ENCODE data around the gene KIAA0513.

KIAA0513 gene

DNA sequence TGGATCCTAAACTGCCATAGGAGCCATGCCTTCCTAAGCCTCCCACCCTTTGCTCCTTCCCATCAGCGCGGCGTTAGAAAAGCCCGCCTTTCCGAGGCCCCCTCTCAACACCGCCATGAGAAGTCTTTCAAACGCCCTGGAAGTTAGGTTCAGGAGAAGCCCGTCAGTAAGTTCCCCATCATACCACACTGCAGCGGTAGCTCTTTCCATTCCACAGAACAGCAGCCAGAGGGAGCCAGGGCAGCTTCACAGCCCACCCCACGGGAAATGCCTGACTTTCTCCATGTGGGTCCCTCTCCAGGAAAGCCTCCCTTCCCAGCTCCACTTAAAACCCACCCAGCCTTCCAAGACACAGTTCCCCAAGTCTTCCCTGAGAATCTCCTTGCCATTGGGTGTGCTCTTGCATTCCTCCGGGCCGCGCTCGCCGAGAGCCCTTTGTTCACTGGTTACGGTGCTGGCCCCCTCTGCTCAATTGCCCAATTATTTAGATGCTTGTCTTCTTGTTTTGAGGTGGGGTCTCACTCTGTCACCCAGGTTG is 28.7 kb downstream of the KIAA0513 start:
- H3K4me3 ChIP-seq (ENCODE audit: low read depth, low read length), result no peak overlapping the region
- H3K27ac ChIP-seq, result no peak overlapping the region
- no peaks in the 10 kb centered on the region for H3K9me3 ChIP-seq (ENCODE audit: severe bottlenecking)
- H3K27me3 ChIP-seq (ENCODE audit: insufficient read depth, low read depth, severe bottlenecking), result no peaks in the 10 kb centered on the region
- TF ChIP-seq, protein P1, sequence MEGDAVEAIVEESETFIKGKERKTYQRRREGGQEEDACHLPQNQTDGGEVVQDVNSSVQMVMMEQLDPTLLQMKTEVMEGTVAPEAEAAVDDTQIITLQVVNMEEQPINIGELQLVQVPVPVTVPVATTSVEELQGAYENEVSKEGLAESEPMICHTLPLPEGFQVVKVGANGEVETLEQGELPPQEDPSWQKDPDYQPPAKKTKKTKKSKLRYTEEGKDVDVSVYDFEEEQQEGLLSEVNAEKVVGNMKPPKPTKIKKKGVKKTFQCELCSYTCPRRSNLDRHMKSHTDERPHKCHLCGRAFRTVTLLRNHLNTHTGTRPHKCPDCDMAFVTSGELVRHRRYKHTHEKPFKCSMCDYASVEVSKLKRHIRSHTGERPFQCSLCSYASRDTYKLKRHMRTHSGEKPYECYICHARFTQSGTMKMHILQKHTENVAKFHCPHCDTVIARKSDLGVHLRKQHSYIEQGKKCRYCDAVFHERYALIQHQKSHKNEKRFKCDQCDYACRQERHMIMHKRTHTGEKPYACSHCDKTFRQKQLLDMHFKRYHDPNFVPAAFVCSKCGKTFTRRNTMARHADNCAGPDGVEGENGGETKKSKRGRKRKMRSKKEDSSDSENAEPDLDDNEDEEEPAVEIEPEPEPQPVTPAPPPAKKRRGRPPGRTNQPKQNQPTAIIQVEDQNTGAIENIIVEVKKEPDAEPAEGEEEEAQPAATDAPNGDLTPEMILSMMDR (IDR thresholded peaks at IDR 0.05; ENCODE audit: low read depth, low read length), result peak; percentile 48; the same call in 1 of the 2 replicates
- H3K36me3 ChIP-seq, result no peaks in the 10 kb centered on the region
- DNase-seq, result peak; percentile 10

DNA sequence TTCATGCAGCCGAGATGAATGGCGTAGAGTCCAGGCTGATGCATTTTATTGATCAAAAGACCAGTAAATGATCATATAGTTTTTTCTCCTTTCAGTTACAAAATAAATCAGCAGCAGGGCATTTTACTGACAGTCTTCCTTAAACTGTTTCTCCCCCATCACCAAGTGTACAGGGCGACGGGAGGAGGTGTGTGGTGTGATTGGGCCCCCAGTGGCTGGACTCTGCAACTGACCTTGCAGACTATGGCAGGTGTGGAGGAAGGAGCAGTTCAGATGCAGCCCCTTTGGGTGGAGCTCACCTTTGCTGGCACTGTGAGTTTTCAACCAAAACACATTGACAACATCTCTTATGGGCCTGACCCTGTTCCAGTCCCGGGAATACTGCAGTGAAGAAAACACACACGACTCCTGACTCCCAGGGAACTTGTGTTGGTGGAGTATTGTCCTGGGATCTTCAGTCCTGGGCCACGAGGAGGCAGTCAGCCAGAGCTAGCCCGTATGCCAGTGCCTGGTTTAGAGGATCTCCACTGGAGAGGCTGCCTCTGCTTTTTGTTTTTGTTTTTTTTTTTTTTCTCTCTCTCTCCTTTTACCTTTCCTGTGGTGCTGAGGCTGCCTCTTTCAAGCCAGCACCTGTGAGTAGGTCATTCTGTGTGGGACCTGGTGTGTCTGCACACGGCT is 29.8 kb downstream of the KIAA0513 start:
- H3K27ac ChIP-seq, result no peak overlapping the region
- no peaks in the 10 kb centered on the region for H3K36me3 ChIP-seq
- TF ChIP-seq, protein P1 (IDR thresholded peaks at IDR 0.05; ENCODE audit: low read depth, low read length), result peak; percentile 52
- DNase-seq, result peak; percentile 37
- no peak overlapping the region for H3K4me3 ChIP-seq (ENCODE audit: low read depth, low read length)
- H3K9me3 ChIP-seq (ENCODE audit: severe bottlenecking), result no peaks in the 10 kb centered on the region
- H3K27me3 ChIP-seq (ENCODE audit: insufficient read depth, low read depth, severe bottlenecking), result no peaks in the 10 kb centered on the region

DNA sequence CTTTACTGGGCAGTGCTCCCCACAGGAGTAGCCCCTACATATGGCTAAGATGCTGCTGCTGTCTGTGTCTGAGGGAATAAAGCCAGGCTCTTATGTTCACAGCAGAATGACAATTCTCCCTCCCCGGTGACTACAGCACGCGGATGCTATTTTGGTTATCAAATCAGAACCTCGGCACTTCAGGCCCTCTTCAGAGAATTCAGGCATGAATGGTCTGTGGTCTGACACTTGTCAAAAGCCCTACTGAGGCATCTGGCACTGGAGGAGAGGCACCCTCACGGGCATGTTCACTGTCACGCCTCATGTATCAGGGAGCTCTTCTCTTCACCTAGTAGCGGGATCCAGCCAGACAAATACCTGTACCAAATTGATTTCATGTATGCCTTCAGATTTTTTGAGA is 30.4 kb downstream of the KIAA0513 start:
- H3K36me3 ChIP-seq, result no peaks in the 10 kb centered on the region
- no peak overlapping the region for H3K4me3 ChIP-seq (ENCODE audit: low read depth, low read length)
- no peak for DNase-seq
- TF ChIP-seq, protein P1 (IDR thresholded peaks at IDR 0.05; ENCODE audit: low read depth, low read length), result no peak
- H3K9me3 ChIP-seq (ENCODE audit: severe bottlenecking), result no peaks in the 10 kb centered on the region
- H3K27ac ChIP-seq, result no peak overlapping the region
- no peaks in the 10 kb centered on the region for H3K27me3 ChIP-seq (ENCODE audit: insufficient read depth, low read depth, severe bottlenecking)

DNA sequence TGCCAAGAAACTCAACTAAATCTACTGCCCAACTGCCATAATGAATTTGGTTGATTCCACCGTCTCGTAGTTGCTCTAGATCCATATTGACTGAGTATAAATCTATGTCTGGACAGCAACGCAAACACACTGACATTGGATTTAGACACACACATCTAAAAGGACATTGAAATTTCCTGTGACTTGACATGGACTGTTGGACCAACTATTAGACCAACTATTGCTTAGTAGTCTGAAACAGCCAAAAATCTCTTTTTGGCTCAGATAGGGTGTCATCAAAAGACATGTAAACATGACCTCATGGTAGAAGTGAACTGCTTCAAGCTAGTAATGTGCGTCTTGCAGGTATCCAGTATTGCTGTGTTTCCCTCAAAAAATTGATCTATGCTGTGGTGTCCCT is 31.3 kb downstream of the KIAA0513 start:
- TF ChIP-seq, protein P1 (IDR thresholded peaks at IDR 0.05; ENCODE audit: low read depth, low read length), result no peak
- Histone ChIP-seq H3K4me3 (ENCODE audit: low read depth, low read length) (no peak overlapping the region), H3K27ac (no peak overlapping the region), H3K27me3 (ENCODE audit: insufficient read depth, low read depth, severe bottlenecking) (no peaks in the 10 kb centered on the region), H3K36me3 (no peaks in the 10 kb centered on the region), H3K9me3 (ENCODE audit: severe bottlenecking) (no peaks in the 10 kb centered on the region)
- DNase-seq, result no peak

DNA sequence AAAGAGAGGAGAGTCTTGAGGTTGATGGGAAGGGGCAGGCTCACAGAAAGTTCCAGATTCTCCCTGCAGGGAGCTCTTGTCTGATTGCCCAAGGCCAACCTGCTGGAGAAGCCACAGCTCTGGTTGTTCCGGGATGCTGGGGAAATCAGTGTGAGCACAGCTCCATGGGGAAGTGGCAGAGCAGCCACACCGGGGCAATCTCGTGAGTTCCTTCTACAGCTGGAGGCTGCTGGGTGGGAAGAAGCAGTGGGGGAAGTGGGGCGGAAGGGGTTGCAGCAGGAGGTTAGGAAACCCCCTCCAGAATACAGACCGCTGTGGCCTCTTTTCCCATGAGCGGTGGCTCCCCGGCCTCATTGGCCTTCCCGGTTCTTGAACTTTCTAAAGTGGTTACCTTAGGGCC is 34.0 kb downstream of the KIAA0513 start:
- DNase-seq, result no peak
- TF ChIP-seq, protein P1 (IDR thresholded peaks at IDR 0.05; ENCODE audit: low read depth, low read length), result no peak

DNA sequence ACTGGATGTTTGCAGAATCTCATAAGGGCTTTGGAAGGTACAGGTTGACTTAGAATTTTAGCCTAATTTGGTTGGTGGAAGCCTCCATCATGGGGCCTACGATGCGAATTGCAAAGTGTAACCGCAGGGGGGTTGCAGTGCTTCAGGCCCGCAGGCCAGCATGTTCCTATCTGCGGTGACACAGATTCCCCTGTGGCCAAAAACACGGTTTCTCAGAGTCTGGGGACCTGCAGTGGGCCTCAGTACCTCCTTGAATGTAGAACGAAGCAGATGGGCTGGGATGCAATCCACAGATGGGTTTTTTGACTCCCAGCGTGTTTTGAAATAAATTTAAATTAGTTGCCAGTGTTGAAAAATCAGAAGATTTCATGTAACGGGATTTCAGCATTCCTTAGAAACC is 34.7 kb downstream of the KIAA0513 start:
- H3K36me3 ChIP-seq, result no peaks in the 10 kb centered on the region
- no peaks in the 10 kb centered on the region for H3K9me3 ChIP-seq (ENCODE audit: severe bottlenecking)
- TF ChIP-seq, protein P1 (IDR thresholded peaks at IDR 0.05; ENCODE audit: low read depth, low read length), result no peak

More for the DNA sequence above, 34.0 kb downstream of the KIAA0513 start:
- no peak overlapping the region for H3K4me3 ChIP-seq (ENCODE audit: low read depth, low read length)
- H3K9me3 ChIP-seq (ENCODE audit: severe bottlenecking), result no peaks in the 10 kb centered on the region
- H3K27ac ChIP-seq, result no peak overlapping the region
- H3K27me3 ChIP-seq (ENCODE audit: insufficient read depth, low read depth, severe bottlenecking), result no peaks in the 10 kb centered on the region
- no peaks in the 10 kb centered on the region for H3K36me3 ChIP-seq

More for the DNA sequence above, 34.7 kb downstream of the KIAA0513 start:
- Histone ChIP-seq H3K27ac (no peak overlapping the region), H3K4me3 (ENCODE audit: low read depth, low read length) (no peak overlapping the region), H3K27me3 (ENCODE audit: insufficient read depth, low read depth, severe bottlenecking) (no peaks in the 10 kb centered on the region)
- DNase-seq, result no peak

All from WERI-Rb-1 (cell line).